HG02623 (cell line): ENCODE data around the gene WASF2.

Source experiments
- ATAC-seq: cut with Tn5 transposase; IDR thresholded peaks from one replicate; pipeline ENCODE4 v1.9.1; 2021; ENCODE audit warnings: moderate library complexity; ENCODE audit not compliant: unreplicated experiment

Gene WASF2

GRCh38 chr1:27381969-27382762, 107.8 kb downstream of the WASF2 start:
- no peak for ATAC-seq

GRCh38 chr1:27380766-27381733, 108.9 kb downstream of the WASF2 start:
- ATAC-seq, result no peak

GRCh38 chr1:27380224-27380623, 109.7 kb downstream of the WASF2 start:
- ATAC-seq, result no peak

- ATAC-seq, result no peak
Measured at GRCh38 chr1:27379564-27380122, 110.3 kb downstream of the WASF2 start.

DNA sequence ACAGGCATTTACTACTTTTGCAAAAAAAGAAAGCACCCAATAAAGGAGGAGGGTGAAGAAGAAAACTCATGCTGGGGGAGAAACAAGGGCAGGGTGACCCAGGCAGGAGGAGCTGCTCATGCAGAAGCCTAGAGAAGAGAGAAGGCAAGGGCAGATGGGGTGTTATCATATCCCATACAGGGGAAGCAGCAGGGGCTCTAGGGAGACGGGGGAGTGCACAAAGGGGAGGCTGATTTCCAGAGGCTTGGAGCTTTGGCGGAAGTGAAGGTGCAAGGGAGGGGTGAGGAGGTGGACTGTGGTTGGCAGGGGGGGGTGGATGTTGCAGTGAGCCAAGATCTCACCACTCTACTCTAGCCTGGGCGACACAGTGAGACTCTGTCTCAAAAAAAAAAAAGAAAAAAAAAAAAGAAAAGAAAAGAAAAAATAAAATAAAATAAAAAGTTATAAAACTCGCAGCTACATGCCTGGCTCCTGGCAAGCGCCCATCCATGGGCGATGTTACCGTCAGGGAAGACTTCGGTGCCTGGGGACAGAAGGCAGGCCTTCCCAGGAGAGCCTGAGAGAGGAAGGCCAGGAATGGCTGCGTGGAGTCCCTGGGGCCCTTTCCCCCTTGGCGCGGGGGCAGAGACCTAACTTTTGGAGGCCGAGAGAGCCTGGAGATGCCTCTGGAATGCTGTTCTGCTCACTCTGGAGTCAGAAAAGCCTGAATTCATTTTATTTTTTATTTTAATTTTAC, 112.0 kb downstream of the WASF2 start:
- no peak for ATAC-seq

- ATAC-seq, result no peak
Measured at GRCh38 chr1:27374362-27375086, 115.4 kb downstream of the WASF2 start, which contains the start of gene FCN3. FCN3 (minus strand) TSS chr1:27374824; CDS start chr1:27374818, 6 bp downstream.

GRCh38 chr1:27372808-27373690, 116.9 kb downstream of the WASF2 start:
- no peak for ATAC-seq

GRCh38 chr1:27372022-27372807, 117.8 kb downstream of the WASF2 start:
- ATAC-seq, result no peak

GRCh38 chr1:27368869-27369582, 120.9 kb downstream of the WASF2 start:
- no peak for ATAC-seq

- ATAC-seq, result no peak
Measured at GRCh38 chr1:27367160-27367650, 122.8 kb downstream of the WASF2 start.

GRCh38 chr1:27366411-27367159, 123.4 kb downstream of the WASF2 start, which contains the start of gene MAP3K6:
MAP3K6 (minus strand) TSS chr1:27366961; CDS start chr1:27366597, 364 bp downstream.
- ATAC-seq, result no peak

DNA sequence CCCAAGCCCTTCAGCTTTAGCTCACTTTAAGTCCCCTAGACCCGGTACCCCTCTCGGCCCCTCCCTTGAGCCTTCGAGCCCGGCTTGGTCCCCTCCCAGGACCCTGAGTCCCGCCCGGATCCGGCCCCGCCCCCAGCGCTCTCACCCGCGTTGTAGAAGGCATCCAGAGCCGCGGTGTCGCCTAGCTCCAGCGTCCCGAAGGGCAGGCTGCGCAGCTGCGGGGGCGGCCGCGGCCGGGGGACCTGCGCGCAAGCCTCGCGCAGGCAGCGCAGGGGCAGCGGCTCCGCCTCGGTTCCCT, 123.9 kb downstream of the WASF2 start:
- no peak for ATAC-seq

GRCh38 chr1:27365372-27366112, 124.4 kb downstream of the WASF2 start:
- ATAC-seq, result no peak

- no peak for ATAC-seq
Measured at GRCh38 chr1:27364696-27365371, 125.1 kb downstream of the WASF2 start.
